Dermis blood vessel endothelial cell (primary cell): ENCODE results near the gene ABTB2. TPM values are rescaled to one million over a fixed set of nuclear protein-coding genes. Genes with fewer than 3 reads are reported as not detected.
"Not testable (repeated sequence)": the region's sequence is repeated elsewhere in the genome, so short reads cannot be mapped to it uniquely, and the experiment has no call there.

Experiments used
- DNase-seq: peaks from one replicate; pipeline ENCODE4 v3.0.0; 2010
- total RNA-seq: library from RNA; depleted of rRNA; stranded (reverse); fragments of >200 nt; gene quantifications from 2 replicates; pipeline ENCODE4 v1.2.3, GENCODE V29; 2014

Gene ABTB2
- total RNA-seq, 1 donor from 2014 or later = 0.34 TPM

DNA sequence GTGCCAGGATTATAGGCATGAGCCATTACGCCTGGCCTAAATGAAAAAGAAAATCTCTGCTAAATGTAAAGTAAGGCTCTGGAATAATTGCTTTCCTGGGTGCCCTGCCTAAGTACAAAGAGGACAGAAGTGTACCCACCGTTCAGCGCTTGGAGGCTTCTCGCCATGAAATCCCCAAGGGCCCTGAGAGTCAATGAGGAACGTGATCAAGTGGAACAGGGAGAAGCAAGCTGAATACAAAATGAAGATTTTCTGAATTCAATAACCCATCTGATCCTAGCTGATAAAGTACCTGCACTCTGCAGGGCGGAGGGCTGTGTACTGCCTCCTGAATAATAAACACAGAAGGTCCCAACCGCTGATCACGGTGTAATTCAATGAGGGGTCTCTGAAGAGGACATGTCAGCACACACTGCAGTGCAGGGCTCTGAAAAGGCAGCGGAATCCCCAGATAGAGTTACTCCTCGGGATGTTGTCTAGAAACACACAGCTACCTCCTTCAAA, 97.7 kb downstream of the ABTB2 start:
- no peak for DNase-seq

DNA sequence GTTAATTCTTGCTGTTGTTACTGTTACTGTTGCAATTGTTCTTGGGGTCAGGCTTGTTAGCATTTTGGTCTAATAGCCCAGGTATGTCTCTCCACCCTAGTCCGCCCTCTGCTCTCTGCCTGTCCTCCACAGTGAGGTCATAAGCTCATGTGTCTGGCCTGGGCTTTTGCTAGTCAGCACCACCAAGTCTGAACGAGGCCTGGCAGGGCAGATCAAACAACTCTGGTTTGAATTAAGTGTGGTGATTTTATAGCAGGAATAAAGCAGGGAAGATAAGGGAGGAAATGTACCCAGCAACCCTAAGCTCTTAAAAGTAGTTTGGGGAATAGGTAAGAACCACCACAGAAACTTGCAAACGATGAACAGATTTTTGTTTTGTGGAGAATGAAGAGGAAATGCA, 98.7 kb downstream of the ABTB2 start:
- DNase-seq = no peak

DNA sequence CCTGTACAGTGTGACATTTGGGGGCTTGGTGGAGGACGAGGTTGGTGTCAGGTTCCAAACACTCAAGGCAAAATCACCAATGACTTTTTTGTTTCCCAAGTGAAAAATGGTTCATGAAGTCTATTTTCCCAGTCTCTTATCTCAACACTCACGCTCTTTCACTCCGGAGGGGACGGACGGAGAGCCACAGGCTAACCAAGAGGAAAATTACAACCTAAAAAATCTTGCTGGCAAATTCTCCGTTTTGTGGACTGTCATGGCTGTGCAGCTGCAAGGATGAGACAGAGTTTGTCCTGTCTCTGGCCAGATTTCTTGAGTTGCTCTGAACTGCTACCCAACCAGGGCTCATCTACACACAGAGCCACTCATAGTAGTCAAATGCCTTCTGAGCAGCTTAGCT, 101.2 kb downstream of the ABTB2 start:
- DNase-seq = no peak

DNA sequence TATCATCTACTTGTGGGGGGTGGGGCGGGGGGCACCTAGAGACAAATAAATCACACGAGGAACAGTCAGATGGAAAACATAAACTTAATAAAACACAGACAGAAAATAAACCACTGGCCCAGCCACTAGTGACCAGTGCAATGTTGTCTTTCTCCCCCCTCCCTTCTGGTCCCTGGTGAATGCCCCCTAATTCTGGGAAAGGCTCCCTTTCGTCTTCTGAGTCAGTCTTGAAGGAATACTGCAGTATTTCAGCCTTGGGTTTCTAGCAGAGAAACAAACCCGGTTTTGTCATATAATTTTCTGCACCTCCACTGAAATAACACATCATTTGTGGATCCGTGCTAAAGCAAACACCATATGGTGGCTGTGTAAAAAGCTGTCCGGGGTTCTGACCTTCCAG, 101.7 kb downstream of the ABTB2 start:
- DNase-seq = no peak

DNA sequence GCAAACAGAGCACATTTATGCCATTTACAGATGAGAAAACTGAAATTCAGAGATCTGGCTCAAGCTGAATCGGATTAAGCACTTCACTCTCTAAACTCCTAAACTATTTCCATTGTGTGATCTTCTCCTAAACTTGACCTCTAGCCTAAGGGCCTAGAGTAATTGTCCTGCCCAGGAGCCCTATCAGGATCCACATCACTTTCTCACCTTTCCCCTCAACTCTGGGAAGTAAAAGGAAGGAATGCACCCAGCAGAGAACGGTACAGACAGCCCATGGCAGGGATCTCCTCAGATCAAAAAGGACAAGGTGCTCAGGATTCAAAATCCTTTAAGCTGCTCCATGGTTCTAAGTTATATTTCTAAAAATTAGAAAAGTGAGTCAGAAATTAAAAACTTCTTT, 102.7 kb downstream of the ABTB2 start:
- DNase-seq = no peak

DNA sequence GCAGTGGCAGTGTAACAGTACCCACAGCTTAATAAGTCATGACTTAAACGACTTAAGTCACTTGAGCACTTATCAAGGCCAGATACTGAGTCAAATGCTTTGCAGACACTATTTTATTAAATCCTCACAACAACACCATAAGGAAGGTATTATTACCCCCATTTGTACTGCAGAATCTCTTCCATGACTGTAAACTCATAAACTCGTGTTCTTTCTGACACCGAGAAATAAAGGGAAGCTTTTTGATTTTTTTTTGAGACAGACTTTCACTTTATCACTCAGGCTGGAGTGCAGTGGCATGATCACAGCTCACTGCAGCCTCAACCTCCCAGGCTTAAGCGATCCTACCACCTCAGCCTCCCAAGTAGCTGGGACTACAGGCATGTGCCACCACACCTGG, 103.8 kb downstream of the ABTB2 start:
- no peak for DNase-seq

DNA sequence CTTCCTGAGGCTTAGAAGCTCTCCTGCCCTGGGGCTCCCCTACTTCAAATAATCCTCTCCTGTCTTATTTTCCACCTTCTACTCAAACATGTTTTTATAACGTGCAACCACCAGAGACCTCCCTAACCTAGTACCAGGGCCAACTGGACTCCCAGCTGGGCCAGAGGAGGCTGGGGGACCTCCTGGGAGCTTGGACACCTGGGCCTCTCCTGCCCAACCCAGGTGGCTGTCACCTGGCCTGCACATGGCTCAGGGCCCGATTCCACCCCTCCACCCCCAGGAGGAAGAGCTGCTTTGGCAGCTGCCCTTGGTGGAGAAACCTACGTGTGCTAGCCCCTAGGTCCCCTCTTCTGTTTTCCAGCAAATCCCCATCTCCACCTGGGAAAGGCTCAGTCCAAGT, 105.2 kb downstream of the ABTB2 start:
- DNase-seq = no peak

DNA sequence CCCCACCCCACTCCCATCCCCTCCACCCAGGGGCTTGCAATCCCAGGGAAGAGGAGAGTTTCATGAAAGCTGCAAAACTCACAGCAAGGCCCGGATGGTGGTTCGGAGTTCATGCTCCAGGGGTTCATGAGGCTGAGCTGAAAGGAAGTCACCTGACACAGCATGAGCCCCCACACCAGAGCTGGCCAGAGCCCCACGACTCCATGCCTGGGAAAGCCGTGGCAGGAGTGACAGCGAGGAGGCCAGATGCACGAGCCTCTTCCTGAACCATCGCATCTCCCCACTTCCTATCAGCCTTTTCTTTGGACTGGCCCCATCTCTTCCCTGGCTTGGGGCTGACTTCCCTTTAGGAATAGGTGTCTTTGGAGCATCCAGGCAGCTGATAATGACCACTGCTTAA, 105.8 kb downstream of the ABTB2 start:
- no peak for DNase-seq

DNA sequence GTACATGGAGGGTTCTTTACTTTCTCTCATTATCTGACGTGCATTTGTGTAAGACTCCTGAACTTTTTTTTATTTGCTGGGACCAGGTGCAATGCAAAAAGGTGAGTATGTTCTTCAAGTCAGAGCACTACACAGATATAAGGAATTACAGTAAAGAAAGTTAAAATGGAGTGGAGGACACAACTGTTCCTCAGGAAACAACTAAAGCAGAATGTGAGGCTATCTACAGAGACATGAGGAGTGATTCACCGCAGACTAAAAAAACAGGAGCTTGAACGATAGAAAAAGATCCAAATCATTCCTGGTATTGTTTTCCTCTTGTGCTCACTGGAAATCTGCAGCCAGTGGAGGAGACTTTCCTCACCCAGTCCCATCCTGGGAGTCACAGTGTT, 106.2 kb downstream of the ABTB2 start:
- DNase-seq = peak; percentile 4

DNA sequence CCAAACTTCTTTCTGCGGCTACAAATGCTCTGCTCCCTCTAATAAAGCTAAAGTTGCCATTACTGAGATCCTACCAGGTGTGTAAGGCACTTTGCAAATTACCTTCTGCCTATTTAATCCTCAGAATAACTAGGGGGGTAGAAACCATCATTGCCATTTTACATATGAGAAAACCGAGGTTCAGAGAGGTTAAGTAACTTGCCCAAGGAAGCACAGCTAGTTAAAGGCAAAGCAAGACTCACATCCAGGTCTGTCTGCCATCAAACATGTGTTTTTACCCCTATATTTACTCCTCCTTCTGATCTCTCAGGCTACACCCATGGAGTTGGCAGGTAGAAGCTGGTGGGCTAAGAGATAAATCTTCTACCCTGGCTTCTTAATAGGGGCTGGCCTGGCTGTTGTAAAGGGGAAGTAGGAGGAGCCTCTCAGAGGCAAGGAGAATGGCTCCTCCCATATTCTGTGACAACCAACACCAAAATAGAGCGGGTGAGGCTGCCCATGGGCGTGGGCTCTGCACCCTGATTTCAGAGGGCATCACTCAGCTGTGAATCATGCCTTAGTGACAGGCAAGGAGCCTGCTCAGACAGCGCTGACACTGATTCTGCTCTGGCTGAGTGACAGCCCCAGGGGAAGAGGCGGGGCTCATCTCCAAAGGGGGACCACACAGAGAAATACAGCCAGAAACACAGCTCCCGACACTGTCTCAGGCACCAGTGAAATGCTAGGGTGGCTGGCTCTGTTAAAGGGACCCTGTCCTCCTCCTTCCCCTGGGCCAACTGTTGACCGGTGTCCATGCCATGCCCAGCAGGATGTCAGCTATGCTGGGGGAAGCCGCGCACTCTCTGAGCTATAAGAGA, 106.8 kb downstream of the ABTB2 start:
- peak; percentile 5 for DNase-seq

DNA sequence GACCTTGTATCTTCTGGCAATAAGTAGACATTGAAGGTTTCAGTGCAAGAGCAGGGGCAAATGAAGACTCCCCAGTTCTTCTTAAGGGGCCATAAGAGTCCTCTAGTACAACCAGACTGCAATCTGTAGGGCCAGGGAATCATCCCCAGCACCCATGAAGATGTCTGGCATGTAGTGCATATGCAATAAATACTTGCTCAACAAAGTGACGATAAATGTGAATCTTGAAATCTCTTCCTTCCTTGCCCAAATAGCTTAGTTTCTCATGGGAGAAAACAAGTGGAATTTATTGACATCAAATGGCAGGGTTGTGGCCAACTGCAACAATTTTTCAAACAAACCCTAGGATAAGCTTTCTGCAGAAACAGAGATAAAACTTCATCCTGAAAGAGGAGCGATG, 107.6 kb downstream of the ABTB2 start:
- no peak for DNase-seq

DNA sequence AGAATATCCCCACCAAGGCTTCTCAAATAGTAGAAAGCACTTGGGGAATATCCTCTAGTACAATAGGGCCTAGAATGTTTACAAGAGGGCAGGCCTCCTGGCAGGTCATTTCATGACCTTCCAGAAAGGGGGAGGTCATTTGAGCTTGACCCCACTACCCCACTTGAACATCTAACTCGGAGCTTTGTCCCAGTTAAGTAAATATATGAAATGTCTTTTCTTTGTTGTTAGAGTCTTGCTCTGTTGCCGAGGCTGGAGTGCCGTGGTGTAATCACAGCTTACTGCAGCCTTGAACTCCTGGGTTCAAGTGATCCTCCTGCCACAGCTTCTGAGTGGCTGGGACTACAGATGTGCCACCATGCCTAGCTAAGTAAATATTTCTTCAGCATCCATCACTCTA, 108.4 kb downstream of the ABTB2 start:
- no peak for DNase-seq

DNA sequence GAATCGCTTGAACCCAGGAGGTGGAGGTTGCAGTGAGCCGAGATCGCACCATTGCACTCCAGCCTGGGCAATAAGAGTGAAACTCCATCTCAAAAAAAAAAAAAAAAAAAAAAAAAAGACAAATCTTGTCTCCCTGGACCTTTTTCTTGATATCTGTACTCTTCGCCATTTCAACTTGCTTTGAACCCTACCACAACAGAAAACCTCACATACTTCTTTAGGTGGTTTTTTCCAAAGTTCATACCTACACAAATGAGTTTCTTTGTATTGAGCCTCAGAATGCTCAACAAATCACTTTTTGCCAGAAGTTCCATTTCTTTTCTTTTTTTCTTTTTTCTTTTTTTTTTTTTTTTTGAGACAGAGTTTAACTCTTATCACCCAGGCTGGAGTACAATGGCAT, 111.3 kb downstream of the ABTB2 start:
- DNase-seq = not testable (repeated sequence)

DNA sequence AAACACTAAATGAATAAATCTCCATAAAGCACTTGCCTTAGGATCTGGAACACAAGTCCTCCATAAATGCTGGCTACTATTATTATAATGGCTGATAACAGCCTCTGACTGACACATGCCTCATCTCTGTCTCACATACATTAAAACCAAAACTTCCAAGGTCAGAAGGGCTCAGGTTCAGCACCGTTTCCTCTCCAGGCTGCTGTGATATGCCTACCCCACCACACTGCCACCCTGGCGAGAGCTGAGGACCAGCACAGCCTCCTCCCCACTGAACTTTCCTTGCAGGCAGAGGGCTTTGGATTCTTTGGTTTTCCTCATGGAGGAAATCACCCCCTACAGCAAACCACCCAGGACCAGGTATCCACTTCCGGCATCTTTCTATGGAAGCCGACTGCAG, 112.8 kb downstream of the ABTB2 start:
- DNase-seq = no peak

DNA sequence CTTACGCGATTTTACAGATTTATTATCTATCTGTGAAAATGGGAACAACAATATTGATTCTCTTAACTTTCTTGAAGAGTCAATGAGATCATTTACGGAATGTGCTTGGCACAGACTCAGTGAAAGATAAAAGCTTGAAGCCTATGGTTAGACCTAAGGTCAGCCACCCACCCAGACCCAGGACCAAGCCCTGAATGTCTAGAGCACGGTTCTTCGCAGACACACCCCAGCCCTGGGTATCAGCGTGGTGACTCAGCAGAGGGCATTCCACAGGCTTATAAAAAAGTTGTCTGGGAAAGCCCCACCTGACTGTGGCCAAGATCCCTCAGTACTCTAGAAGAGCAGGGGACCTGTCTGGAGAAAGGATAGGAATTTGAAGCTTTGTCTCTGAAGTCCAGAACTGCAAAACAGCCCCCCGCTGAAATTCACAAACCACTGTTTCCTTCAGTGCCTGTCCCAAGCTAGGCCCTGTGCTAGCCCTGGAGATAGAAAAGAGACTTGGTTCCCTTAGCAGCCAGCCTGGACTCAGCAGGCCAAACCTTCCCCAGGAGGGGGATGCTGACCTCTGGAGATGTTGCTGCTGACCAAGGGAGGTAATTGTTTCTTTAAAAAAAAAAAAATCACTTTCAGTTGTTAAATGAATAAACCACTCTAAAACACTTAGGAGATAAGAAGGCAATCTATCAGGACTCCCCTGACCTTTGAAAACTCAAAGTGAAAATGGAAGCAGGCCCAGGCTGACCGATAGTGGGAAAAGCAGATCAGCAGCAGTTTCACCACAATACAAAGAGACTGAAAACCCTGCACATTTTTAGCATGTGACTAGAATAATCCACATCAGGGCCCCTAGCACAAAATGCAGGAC, 114.0 kb downstream of the ABTB2 start:
- DNase-seq = peak; percentile 6

DNA sequence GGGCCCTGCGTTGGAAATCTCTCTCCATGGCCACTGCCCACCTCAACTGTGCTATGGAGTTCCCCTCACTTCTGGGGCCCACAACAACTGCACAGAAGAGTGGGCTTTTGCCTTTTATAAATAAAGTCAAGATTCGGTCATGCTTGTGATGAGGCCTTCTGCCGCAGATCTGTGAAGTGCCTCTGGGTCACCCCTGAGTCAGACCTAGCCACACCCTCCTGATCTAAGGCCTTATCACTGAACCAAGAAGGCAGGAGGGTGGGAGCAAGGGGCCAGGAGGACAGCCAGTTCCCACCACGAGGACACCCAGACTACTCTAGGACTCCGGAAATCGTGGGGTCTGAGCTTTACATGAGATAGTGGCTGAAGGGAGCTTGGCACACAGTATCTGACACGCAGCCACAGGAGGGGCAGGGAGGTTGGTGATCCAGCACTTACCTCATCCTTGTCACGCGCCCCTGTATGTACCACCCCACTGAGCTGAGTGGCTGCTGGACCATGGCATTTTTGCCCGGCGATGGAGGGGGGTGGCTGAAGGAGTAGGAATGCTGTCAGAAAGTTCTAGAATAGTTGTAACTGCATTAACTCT, 115.7 kb downstream of the ABTB2 start:
- DNase-seq = no peak

DNA sequence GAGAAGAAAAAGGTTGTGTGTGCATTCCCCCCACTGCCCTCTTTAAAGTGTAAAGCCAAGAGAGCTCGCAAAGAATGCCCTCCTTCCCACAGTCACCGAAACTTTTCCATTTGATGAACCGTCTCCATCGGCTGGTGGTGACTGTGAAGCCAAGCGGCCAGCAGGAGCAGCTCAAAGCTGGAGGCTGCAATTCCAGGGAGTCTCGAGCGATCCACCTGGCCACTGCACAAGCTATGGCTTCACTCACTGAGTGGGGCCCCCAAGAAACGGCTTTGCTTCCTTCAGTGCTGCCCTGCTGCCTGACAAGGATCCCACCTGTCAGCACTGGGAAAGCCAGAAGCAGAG, 117.7 kb downstream of the ABTB2 start:
- DNase-seq = no peak

DNA sequence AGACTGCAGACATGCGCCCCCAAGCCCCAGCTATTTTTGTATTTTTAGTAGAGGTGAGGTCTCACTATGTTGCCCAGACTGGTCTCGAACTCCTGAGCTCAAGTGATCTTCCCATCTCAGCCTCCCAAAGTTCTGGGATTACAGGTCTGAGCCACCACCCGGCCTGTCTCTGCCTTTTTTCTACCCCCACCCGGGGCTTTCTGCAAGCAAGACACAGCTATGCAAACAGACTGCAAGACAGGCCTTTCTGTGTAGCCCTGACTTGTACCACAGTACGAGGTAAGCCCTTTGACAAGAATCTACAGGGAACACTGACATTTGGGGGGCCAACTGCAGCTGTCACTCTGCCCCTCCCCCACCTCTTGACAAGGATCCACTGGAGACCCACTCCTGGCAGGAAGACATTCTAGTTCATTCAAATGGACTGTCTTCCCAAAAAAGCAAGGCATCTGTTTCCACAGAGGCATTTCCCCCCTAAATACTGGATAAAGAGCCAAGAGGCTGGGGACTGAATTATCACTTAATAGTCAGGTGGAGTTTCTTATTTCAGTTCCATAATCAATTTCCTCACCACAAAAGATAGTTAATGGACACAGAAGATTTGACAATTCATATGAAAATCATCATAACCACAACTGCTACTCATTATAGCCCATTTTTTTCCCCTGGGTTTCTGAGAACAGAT, 118.2 kb downstream of the ABTB2 start:
- DNase-seq = no peak

DNA sequence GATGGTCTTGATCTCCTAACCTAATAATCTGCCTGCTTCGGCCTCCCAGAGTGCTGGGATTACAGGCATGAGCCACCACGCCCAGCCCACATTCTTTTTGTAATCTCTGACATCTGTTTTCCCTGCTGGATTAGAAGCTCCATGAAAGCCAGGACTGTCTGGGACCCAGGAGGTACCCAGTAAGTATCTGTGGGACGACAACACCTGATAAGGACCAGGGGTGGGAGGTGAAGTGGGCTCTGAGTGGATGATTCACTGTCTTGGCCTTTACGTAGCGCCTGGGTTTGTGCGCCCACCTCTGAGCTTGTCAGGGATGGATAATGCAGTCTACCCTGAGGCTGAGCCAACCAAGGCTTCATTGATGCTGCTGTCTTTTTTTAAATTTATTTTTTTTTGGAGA, 118.8 kb downstream of the ABTB2 start:
- DNase-seq = no peak

DNA sequence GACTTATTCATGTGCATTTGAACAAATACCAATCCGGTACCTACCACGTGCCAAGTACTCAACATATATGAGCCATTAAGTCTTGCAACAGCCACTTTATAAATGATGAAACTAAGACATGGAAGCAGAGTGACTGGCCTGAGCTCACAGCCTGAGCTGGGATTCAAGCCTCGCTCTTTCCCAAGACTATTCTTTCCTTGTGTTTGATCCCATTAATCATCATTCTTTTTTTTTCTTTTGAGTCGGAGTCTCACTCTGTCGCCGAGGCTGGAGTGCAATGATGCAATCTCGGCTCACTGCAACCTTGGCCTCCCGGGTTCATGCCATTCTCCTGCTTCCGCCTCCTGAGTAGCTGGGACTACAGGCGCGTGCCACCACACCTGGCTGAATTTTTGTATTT, 119.3 kb downstream of the ABTB2 start:
- DNase-seq = no peak

DNA sequence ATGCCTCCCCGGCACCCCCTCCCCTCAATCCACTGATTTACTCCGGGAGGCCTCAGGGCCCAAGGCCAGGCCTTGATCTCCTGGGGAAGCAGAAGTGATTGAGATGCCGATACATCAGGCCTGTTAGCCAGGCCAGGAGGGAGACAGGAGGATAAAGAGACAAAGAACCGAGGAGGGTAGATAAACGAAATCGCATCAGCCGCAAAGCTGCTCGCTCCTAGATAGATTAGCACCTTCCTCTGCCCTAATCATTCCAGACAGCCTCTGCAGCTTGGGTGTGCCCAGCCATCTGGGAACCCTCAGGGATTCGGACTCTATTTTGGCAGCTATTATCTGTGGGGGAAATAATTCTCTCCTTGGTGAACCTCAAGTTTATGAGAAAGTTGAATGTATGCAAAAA, 121.2 kb downstream of the ABTB2 start:
- DNase-seq = no peak

DNA sequence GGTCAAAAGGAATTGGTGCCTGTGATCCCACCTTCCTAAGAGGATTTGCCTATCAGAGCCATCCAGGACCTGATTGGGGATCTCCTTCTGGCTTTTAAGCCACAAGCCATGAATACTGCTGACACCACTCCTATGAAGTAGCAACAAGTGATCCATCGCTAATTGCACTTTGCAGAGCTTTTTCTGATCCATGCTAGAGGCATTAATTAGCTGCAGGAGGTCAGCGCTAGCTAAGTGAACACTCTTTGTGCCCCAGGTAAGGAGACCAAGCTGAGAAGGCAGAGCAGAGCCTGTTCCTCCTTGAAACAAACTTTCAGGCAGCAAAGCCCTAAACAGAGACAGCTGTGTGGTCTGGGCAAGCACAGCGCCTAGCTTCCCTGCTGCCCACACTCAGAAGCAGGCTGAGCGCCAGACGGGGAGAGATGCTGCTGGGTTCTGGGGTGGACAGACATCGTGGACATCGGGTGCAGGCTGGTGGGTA, 122.2 kb downstream of the ABTB2 start:
- no peak for DNase-seq

DNA sequence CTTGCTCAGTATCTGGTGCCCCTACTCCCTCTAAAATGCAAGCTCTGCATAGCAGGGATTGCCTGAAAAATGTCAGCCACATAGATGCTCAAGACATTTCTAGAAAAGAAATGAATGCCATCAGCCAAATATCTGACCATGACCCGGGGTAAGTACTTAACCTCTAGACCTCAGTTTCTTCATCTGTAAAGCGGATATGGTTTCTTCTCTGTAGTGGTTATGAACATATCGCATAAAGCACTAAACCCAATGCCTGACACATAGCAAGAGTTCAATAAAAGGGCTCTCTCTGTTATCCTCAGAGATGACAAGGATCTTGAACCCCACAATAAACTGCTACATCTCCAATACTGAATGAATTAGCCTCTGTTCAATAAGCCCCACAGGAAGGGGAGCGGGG, 122.6 kb downstream of the ABTB2 start:
- DNase-seq = no peak
